HL-60 (cell line): ENCODE results near the gene NUDC.

Source experiments
- DNase-seq, 2 experiments: peaks; one replicate each; pipeline ENCODE4 v3.0.0-alpha.2; 2010 to 2020; ENCODE audit warnings: low read depth in 1 of 2, low spot score in 1 of 2
- H3K27ac ChIP-seq: fragments of 250-450 bp; sonication (Bioruptor Pico); replicated peaks from 2 replicates; pipeline ENCODE4 v1.5.1; 2020; ENCODE audit warnings: mild to moderate bottlenecking, moderate library complexity
- H3K27me3 ChIP-seq: fragments of 250-450 bp; sonication (Bioruptor Pico); 2 replicates; pipeline ENCODE4 v1.5.1; 2021; ENCODE audit warnings: mild to moderate bottlenecking, moderate library complexity; ENCODE audit not compliant: insufficient read depth, poor library complexity, severe bottlenecking
- H3K4me3 ChIP-seq: replicated peaks from 2 replicates; pipeline ENCODE4 v1.5.1; 2011; ENCODE audit warnings: mild to moderate bottlenecking, control low read depth, low read length; ENCODE audit not compliant: insufficient read depth
- CTCF ChIP-seq: IDR thresholded peaks from one replicate; pipeline ENCODE4 v1.5.1; 2011; ENCODE audit warnings: low read length, control low read depth, inconsistent platforms; ENCODE audit not compliant: insufficient read depth
- GABPA ChIP-seq: IDR thresholded peaks from 2 replicates; pipeline ENCODE4 v1.6.1; 2012; ENCODE audit warnings: low read depth
- POLR2AphosphoS5 ChIP-seq: IDR thresholded peaks from 2 replicates; pipeline ENCODE4 v1.6.1; 2012; ENCODE audit warnings: low read depth
- REST ChIP-seq: IDR thresholded peaks from 2 replicates; pipeline ENCODE4 v1.6.1; 2012; ENCODE audit warnings: low read depth; ENCODE audit not compliant: insufficient replicate concordance
- SPI1 ChIP-seq: IDR thresholded peaks from 2 replicates; pipeline ENCODE4 v1.6.1; 2012; ENCODE audit warnings: low read depth, mild to moderate bottlenecking, borderline replicate concordance

Gene NUDC

GRCh38 chr1:26897351-26897750 is 24.2 kb upstream of the NUDC start:
- TF ChIP-seq REST, result no peak
- no peak for DNase-seq
- Histone ChIP-seq H3K4me3 (no peak overlapping the region), H3K27me3 (no peaks in the 10 kb centered on the region), H3K27ac (no peak overlapping the region)

- Histone ChIP-seq H3K27ac (peak within 1 kb of the TSS; percentile 83), H3K27me3 (no peaks in the 10 kb centered on the region), H3K4me3 (peak within 1 kb of the TSS; percentile 96)
- DNase-seq, result peak; percentile 89 to 90
- TF ChIP-seq CTCF (no peak), POLR2AphosphoS5 (peak; percentile 90), GABPA (no peak), REST (peak; percentile 73), SPI1 (no peak)
Measured at GRCh38 chr1:26900001-26900814, 21.3 kb upstream of the NUDC start, which contains the start of gene GPATCH3. GPATCH3 (minus strand) TSS chr1:26900467; CDS start chr1:26900442, 25 bp downstream.

- peak overlapping the region; percentile 96 for H3K4me3 ChIP-seq
- H3K27ac ChIP-seq, result peak overlapping the region; percentile 83
- TF ChIP-seq POLR2AphosphoS5 (no peak), CTCF (no peak), REST (no peak), GABPA (no peak), SPI1 (no peak)
- DNase-seq, result no peak
- no peaks in the 10 kb centered on the region for H3K27me3 ChIP-seq
Measured at GRCh38 chr1:26900815-26901511, 20.6 kb upstream of the NUDC start.
